Activated naive CD4-positive, alpha-beta T cell treated with anti-CD3 and anti-CD28 coated beads, Interleukin-2, amount 50 U/mL, for 24 hours (primary cell): Measurements from ENCODE around the gene ZNF844.
"Not testable (repeated sequence)": the region's sequence is repeated elsewhere in the genome, so short reads cannot be mapped to it uniquely, and the experiment has no call there.

Experiments used
- H3K27ac Mint-ChIP-seq: one replicate; pipeline ENCODE4 v1.8.0; 2021; ENCODE audit warnings: mild to moderate bottlenecking, mixed read lengths
- H3K27me3 Mint-ChIP-seq: one replicate; pipeline ENCODE4 v1.8.0; 2021; ENCODE audit warnings: mixed read lengths
- H3K36me3 Mint-ChIP-seq: one replicate; pipeline ENCODE4 v1.8.0; 2021; ENCODE audit warnings: mixed read lengths
- H3K4me1 Mint-ChIP-seq: one replicate; pipeline ENCODE4 v1.8.0; 2021; ENCODE audit warnings: mixed read lengths
- H3K4me3 Mint-ChIP-seq: one replicate; pipeline ENCODE4 v1.8.0; 2021; ENCODE audit warnings: mild to moderate bottlenecking, mixed read lengths
- H3K9me3 Mint-ChIP-seq: one replicate; pipeline ENCODE4 v1.8.0; 2021; ENCODE audit warnings: mixed read lengths

The ZNF844 gene

GRCh38 chr19:12064590-12065538 is at the start of gene ZNF844:
TSS of gene ZNF844 (plus strand) at chr19:12064731. CDS start at chr19:12064874, 143 bp downstream.
- Mint-ChIP-seq H3K27ac (peak within 1 kb of the TSS; percentile 88), H3K36me3 (peaks cover 10% of the 10 kb centered on the region), H3K4me3 (peak within 1 kb of the TSS; percentile 90), H3K27me3 (no peaks in the 10 kb centered on the region), H3K4me1 (peaks cover 8% of the 10 kb centered on the region), H3K9me3 (no peaks in the 10 kb centered on the region)

- Mint-ChIP-seq H3K36me3 (peaks cover 50% of the 10 kb centered on the region), H3K27me3 (no peaks in the 10 kb centered on the region), H3K9me3 (peaks cover 13% of the 10 kb centered on the region), H3K4me1 (no peaks in the 10 kb centered on the region), H3K4me3 (no peak overlapping the region), H3K27ac (no peak overlapping the region)
Observed at GRCh38 chr19:12015015-12015752, 49.3 kb upstream of the ZNF844 start.

GRCh38 chr19:12015753-12016116 is 48.8 kb upstream of the ZNF844 start:
- Mint-ChIP-seq H3K36me3 (peaks cover 50% of the 10 kb centered on the region), H3K9me3 (peaks cover 13% of the 10 kb centered on the region), H3K4me1 (no peaks in the 10 kb centered on the region), H3K4me3 (no peak overlapping the region), H3K27ac (no peak overlapping the region), H3K27me3 (no peaks in the 10 kb centered on the region)

- peaks cover 16% of the 10 kb centered on the region for H3K4me1 Mint-ChIP-seq
- no peaks in the 10 kb centered on the region for H3K9me3 Mint-ChIP-seq
- no peak overlapping the region for H3K27ac Mint-ChIP-seq
- peak overlapping the region; percentile 63 for H3K4me3 Mint-ChIP-seq
- no peaks in the 10 kb centered on the region for H3K27me3 Mint-ChIP-seq
- H3K36me3 Mint-ChIP-seq: peaks cover 6% of the 10 kb centered on the region
Observed at GRCh38 chr19:12034198-12034597, 30.3 kb upstream of the ZNF844 start.

- Mint-ChIP-seq H3K27ac (no peak overlapping the region), H3K4me3 (peak overlapping the region; percentile 63), H3K4me1 (peaks cover 16% of the 10 kb centered on the region), H3K9me3 (no peaks in the 10 kb centered on the region), H3K36me3 (peaks cover 4% of the 10 kb centered on the region), H3K27me3 (no peaks in the 10 kb centered on the region)
Observed at GRCh38 chr19:12034620-12035019, 29.9 kb upstream of the ZNF844 start.

GRCh38 chr19:12035220-12036172 is 29.0 kb upstream of the ZNF844 start, which contains the start of gene ZNF433:
TSS of gene ZNF433 (minus strand) at chr19:12035679. CDS start at chr19:12035539, 140 bp downstream.
- Mint-ChIP-seq H3K36me3 (peaks cover 2% of the 10 kb centered on the region), H3K4me3 (peak within 1 kb of the TSS; percentile 90), H3K27me3 (no peaks in the 10 kb centered on the region), H3K4me1 (peaks cover 16% of the 10 kb centered on the region), H3K27ac (peak within 1 kb of the TSS; percentile 68), H3K9me3 (no peaks in the 10 kb centered on the region)

- no peaks in the 10 kb centered on the region for H3K4me1 Mint-ChIP-seq
- H3K27me3 Mint-ChIP-seq: no peaks in the 10 kb centered on the region
- peaks cover 23% of the 10 kb centered on the region for H3K36me3 Mint-ChIP-seq
- H3K27ac Mint-ChIP-seq: no peak overlapping the region
- no peak overlapping the region for H3K4me3 Mint-ChIP-seq
- H3K9me3 Mint-ChIP-seq: peaks cover 10% of the 10 kb centered on the region
Observed at GRCh38 chr19:12042893-12043292, 21.6 kb upstream of the ZNF844 start.

GRCh38 chr19:12043752-12044422 is 20.6 kb upstream of the ZNF844 start:
- Mint-ChIP-seq H3K4me3 (no peak overlapping the region), H3K36me3 (peaks cover 23% of the 10 kb centered on the region), H3K4me1 (no peaks in the 10 kb centered on the region), H3K27me3 (no peaks in the 10 kb centered on the region), H3K9me3 (peaks cover 10% of the 10 kb centered on the region), H3K27ac (no peak overlapping the region)

GRCh38 chr19:12047868-12048267 is 16.7 kb upstream of the ZNF844 start:
- Mint-ChIP-seq H3K9me3 (peaks cover 10% of the 10 kb centered on the region), H3K27me3 (peaks cover 3% of the 10 kb centered on the region), H3K36me3 (peaks cover 19% of the 10 kb centered on the region), H3K27ac (no peak overlapping the region), H3K4me3 (no peak overlapping the region), H3K4me1 (peaks cover 6% of the 10 kb centered on the region)

- Mint-ChIP-seq H3K4me3 (peak overlapping the region; percentile 89), H3K27ac (peak overlapping the region; percentile 49), H3K9me3 (no peaks in the 10 kb centered on the region), H3K27me3 (peaks cover 3% of the 10 kb centered on the region), H3K36me3 (peaks cover 2% of the 10 kb centered on the region), H3K4me1 (peaks cover 13% of the 10 kb centered on the region)
Observed at GRCh38 chr19:12052091-12052496, 12.4 kb upstream of the ZNF844 start.

GRCh38 chr19:12052497-12053169 is 11.9 kb upstream of the ZNF844 start, which contains the start of gene ZNF878:
TSS of gene ZNF878 (minus strand) at chr19:12052961. CDS start at chr19:12052801, 160 bp downstream.
- H3K27me3 Mint-ChIP-seq: peaks cover 3% of the 10 kb centered on the region
- H3K9me3 Mint-ChIP-seq: no peaks in the 10 kb centered on the region
- H3K27ac Mint-ChIP-seq: peak within 1 kb of the TSS; percentile 49
- H3K4me1 Mint-ChIP-seq: peaks cover 13% of the 10 kb centered on the region
- peaks cover 2% of the 10 kb centered on the region for H3K36me3 Mint-ChIP-seq
- H3K4me3 Mint-ChIP-seq: peak within 1 kb of the TSS; percentile 89

GRCh38 chr19:12055784-12056183 is 8.7 kb upstream of the ZNF844 start:
- Mint-ChIP-seq H3K4me1 (peaks cover 19% of the 10 kb centered on the region), H3K36me3 (peaks cover 2% of the 10 kb centered on the region), H3K27ac (no peak overlapping the region), H3K9me3 (no peaks in the 10 kb centered on the region), H3K4me3 (no peak overlapping the region), H3K27me3 (peaks cover 3% of the 10 kb centered on the region)

- Mint-ChIP-seq H3K36me3 (peaks cover 47% of the 10 kb centered on the region), H3K9me3 (peaks cover 11% of the 10 kb centered on the region), H3K27ac (no peak overlapping the region)
Observed at GRCh38 chr19:12075538-12076139, 11.1 kb downstream of the ZNF844 start.

GRCh38 chr19:12076331-12076730 is 11.8 kb downstream of the ZNF844 start:
- not testable (repeated sequence) for H3K4me3 Mint-ChIP-seq, H3K4me1 Mint-ChIP-seq, H3K27ac Mint-ChIP-seq, H3K27me3 Mint-ChIP-seq
- Mint-ChIP-seq H3K9me3 (peaks cover 11% of the 10 kb centered on the region), H3K36me3 (peaks cover 43% of the 10 kb centered on the region)

More at GRCh38 chr19:12075538-12076139, 11.1 kb downstream of the ZNF844 start:
- Mint-ChIP-seq H3K27me3 (no peaks in the 10 kb centered on the region), H3K4me3 (no peak overlapping the region), H3K4me1 (no peaks in the 10 kb centered on the region)
